CD4-positive, alpha-beta T cell treated with Interleukin-2 at 100 ng/mL for 4 hours (primary cell): ENCODE data around the gene TP53BP2.
"Not testable (repeated sequence)": the region's sequence is repeated elsewhere in the genome, so short reads cannot be mapped to it uniquely, and the experiment has no call there.

Experiments used
- DNase-seq: peaks from one replicate; pipeline ENCODE4 v3.0.0-alpha.2; 2020; ENCODE audit warnings: low spot score

The TP53BP2 gene

GRCh38 chr1:223761411-223761810 is 84.3 kb downstream of the TP53BP2 start:
- no peak for DNase-seq

GRCh38 chr1:223760833-223761232 is 84.9 kb downstream of the TP53BP2 start:
- no peak for DNase-seq

- no peak for DNase-seq
Measured at GRCh38 chr1:223759273-223759672, 86.5 kb downstream of the TP53BP2 start.

GRCh38 chr1:223758734-223759133 is 87.0 kb downstream of the TP53BP2 start:
- DNase-seq = no peak

- no peak for DNase-seq
Measured at GRCh38 chr1:223756806-223757700, 88.7 kb downstream of the TP53BP2 start.

- DNase-seq = no peak
Measured at GRCh38 chr1:223755992-223756775, 89.6 kb downstream of the TP53BP2 start.

GRCh38 chr1:223755432-223755792 is 90.3 kb downstream of the TP53BP2 start:
- DNase-seq = no peak

- DNase-seq = no peak
Measured at GRCh38 chr1:223754681-223755431, 90.9 kb downstream of the TP53BP2 start.

GRCh38 chr1:223752721-223753515 is 92.8 kb downstream of the TP53BP2 start:
- no peak for DNase-seq

- no peak for DNase-seq
Measured at GRCh38 chr1:223751696-223752095, 94.1 kb downstream of the TP53BP2 start.

GRCh38 chr1:223750730-223751570 is 94.8 kb downstream of the TP53BP2 start:
- DNase-seq = no peak

GRCh38 chr1:223748773-223749733 is 96.7 kb downstream of the TP53BP2 start:
- peak; percentile 65 for DNase-seq

- DNase-seq = peak; percentile 30
Measured at GRCh38 chr1:223748405-223748772, 97.4 kb downstream of the TP53BP2 start.

- peak; percentile 15 for DNase-seq
Measured at GRCh38 chr1:223747838-223748335, 97.9 kb downstream of the TP53BP2 start.

- no peak for DNase-seq
Measured at GRCh38 chr1:223745731-223746130, 100.0 kb downstream of the TP53BP2 start.

GRCh38 chr1:223742856-223743517 is 102.8 kb downstream of the TP53BP2 start:
- DNase-seq = no peak

GRCh38 chr1:223741861-223742260 is 103.9 kb downstream of the TP53BP2 start:
- DNase-seq = no peak

GRCh38 chr1:223740038-223740736 is 105.6 kb downstream of the TP53BP2 start:
- not testable (repeated sequence) for DNase-seq
